DND-41 (cell line): ENCODE measurements around the gene ATAD2B.
"Not testable (repeated sequence)": the region's sequence is repeated elsewhere in the genome, so short reads cannot be mapped to it uniquely, and the experiment has no call there.

Experiments
- ATAC-seq: fragments of 200-7000 bp; cut with Tn5 transposase; 3 replicates; pipeline ENCODE4 v1.9.1; 2021; ENCODE audit warnings: low read depth; ENCODE audit not compliant: insufficient read depth
- DNase-seq: peaks from one replicate; pipeline ENCODE4 v3.0.0-alpha.2; 2020
- H2AFZ ChIP-seq: 2 replicates; pipeline ENCODE4 v1.6.0; 2012; ENCODE audit warnings: low read depth, low read length
- H3K27ac ChIP-seq: 2 replicates; pipeline ENCODE4 v1.5.1; 2012; ENCODE audit warnings: low read length, inconsistent platforms
- H3K27me3 ChIP-seq: fragments of 200-600 bp; sonication (generic); 2 replicates; pipeline ENCODE4 v1.6.0; 2012; ENCODE audit warnings: low read length, mild to moderate bottlenecking, inconsistent platforms; ENCODE audit not compliant: insufficient read depth, poor library complexity
- H3K36me3 ChIP-seq: 2 replicates; pipeline ENCODE4 v1.5.1; 2012; ENCODE audit warnings: low read length, inconsistent platforms; ENCODE audit not compliant: insufficient read depth
- H3K4me1 ChIP-seq: 2 replicates; pipeline ENCODE4 v1.5.1; 2012; ENCODE audit warnings: mild to moderate bottlenecking, low read length; ENCODE audit not compliant: insufficient read depth
- H3K4me2 ChIP-seq: 2 replicates; pipeline ENCODE4 v1.6.0; 2012; ENCODE audit warnings: mild to moderate bottlenecking, moderate library complexity, low read length, inconsistent platforms; ENCODE audit not compliant: insufficient read depth
- H3K4me3 ChIP-seq, 2 experiments: fragments of 200-600 bp in 1 of 2; shearing (Covaris generic) in 1 of 2; 2 replicates each; pipeline ENCODE4 v1.5.1; 2012 to 2016; ENCODE audit warnings: inconsistent platforms in 2 of 2, low read length in 2 of 2, mild to moderate bottlenecking in 2 of 2, low read depth in 1 of 2, moderate library complexity in 1 of 2
- H3K79me2 ChIP-seq: 2 replicates; pipeline ENCODE4 v1.6.0; 2012; ENCODE audit warnings: low read length, inconsistent platforms; ENCODE audit not compliant: insufficient read depth
- H3K9ac ChIP-seq: 2 replicates; pipeline ENCODE4 v1.6.0; 2012; ENCODE audit warnings: low read depth, mild to moderate bottlenecking, inconsistent platforms, low read length, moderate library complexity
- H3K9me3 ChIP-seq: 2 replicates; pipeline ENCODE4 v1.5.1; 2012; ENCODE audit warnings: low read length, moderate library complexity, mild to moderate bottlenecking, inconsistent platforms; ENCODE audit not compliant: insufficient read depth, severe bottlenecking
- H4K20me1 ChIP-seq: 2 replicates; pipeline ENCODE4 v1.6.0; 2012; ENCODE audit warnings: low read length; ENCODE audit not compliant: insufficient read depth
- CTCF ChIP-seq: IDR thresholded peaks from 2 replicates; pipeline ENCODE4 v1.5.1; 2012; ENCODE audit warnings: borderline replicate concordance, low read length, moderate library complexity, mild to moderate bottlenecking; ENCODE audit not compliant: poor library complexity, severe bottlenecking; ENCODE audit errors: extremely low read depth
- EZH2 ChIP-seq: IDR thresholded peaks from 3 replicates; pipeline ENCODE4 v1.6.1; 2012; ENCODE audit warnings: borderline replicate concordance, low read depth, mild to moderate bottlenecking, moderate library complexity, low read length, inconsistent platforms; ENCODE audit not compliant: severe bottlenecking

The ATAD2B gene

GRCh38 chr2:23782646-23783045 is 144.3 kb downstream of the ATAD2B start:
- TF ChIP-seq CTCF (no peak), EZH2 (no peak)
- peaks cover 44% of the 10 kb centered on the region; the same call in 1 of the 2 replicates for H3K36me3 ChIP-seq
- H3K27me3 ChIP-seq = no peaks in the 10 kb centered on the region
- no peak overlapping the region for H3K4me3 ChIP-seq
- H3K4me2 ChIP-seq = no peak overlapping the region
- H2AFZ ChIP-seq = no peak overlapping the region
- no peaks in the 10 kb centered on the region for H4K20me1 ChIP-seq
- H3K79me2 ChIP-seq = no peaks in the 10 kb centered on the region
- H3K9me3 ChIP-seq = no peaks in the 10 kb centered on the region
- DNase-seq (no peak), ATAC-seq (no peak)
- no peak overlapping the region for H3K9ac ChIP-seq
- no peak overlapping the region for H3K27ac ChIP-seq
- no peaks in the 10 kb centered on the region for H3K4me1 ChIP-seq

DNA sequence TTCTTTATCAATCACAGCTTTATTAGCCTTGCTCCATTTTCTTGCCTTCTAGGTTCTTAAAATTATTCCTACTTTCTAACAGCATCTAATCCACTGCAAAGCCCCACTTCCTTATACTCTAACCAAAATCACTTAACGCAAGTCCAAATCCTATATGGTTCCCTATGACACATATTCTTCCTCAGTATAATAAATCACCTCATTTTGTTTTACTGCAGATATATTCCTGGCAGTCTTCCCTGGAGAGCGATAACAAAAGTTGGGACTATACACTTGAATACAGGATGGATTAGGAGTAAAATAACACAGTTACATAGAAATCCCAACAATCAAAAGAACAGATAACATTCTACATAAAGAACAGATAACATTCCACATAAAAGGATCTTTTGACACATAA is 144.8 kb downstream of the ATAD2B start:
- H3K4me1 ChIP-seq = no peaks in the 10 kb centered on the region

GRCh38 chr2:23780465-23780864 is 146.5 kb downstream of the ATAD2B start:
- DNase-seq, H4K20me1 ChIP-seq, H3K4me3 ChIP-seq, ATAC-seq, H3K27me3 ChIP-seq, H2AFZ ChIP-seq, H3K79me2 ChIP-seq, H3K9me3 ChIP-seq, H3K27ac ChIP-seq, H3K4me1 ChIP-seq, H3K4me2 ChIP-seq, H3K9ac ChIP-seq: not testable (repeated sequence)
- H3K36me3 ChIP-seq = peaks cover 40% of the 10 kb centered on the region; the same call in 1 of the 2 replicates

More for the DNA sequence above, 144.8 kb downstream of the ATAD2B start:
- DNase-seq = no peak
- no peak for ATAC-seq
- Histone ChIP-seq H3K4me3 (no peak overlapping the region), H3K4me2 (no peak overlapping the region), H2AFZ (no peak overlapping the region), H3K9ac (no peak overlapping the region), H4K20me1 (no peaks in the 10 kb centered on the region), H3K79me2 (no peaks in the 10 kb centered on the region), H3K9me3 (no peaks in the 10 kb centered on the region), H3K36me3 (peaks cover 46% of the 10 kb centered on the region; the same call in 1 of the 2 replicates), H3K27me3 (no peaks in the 10 kb centered on the region), H3K27ac (no peak overlapping the region)
- TF ChIP-seq CTCF (no peak), EZH2 (no peak)

DNA sequence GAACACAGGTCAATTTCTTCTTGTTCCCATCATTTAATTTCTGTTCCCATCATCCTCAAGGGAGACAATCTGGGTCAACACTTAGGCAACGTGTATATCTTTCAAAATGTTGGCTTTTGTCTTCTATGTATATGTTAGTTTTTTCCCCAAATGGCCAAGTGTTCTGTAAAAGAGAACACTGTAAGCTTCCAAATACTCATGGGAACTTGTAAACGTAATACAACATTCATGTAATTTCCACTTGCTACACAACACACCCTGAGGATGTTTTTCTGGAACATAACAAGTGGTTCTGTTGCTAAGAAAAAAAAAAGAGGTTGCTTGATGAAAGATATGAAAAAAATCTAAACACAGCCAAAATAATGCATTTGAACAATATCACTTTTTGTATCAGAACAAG is 149.1 kb downstream of the ATAD2B start:
- no peaks in the 10 kb centered on the region for H4K20me1 ChIP-seq
- H3K9ac ChIP-seq = no peak overlapping the region
- no peaks in the 10 kb centered on the region for H3K79me2 ChIP-seq
- peaks cover 42% of the 10 kb centered on the region for H3K36me3 ChIP-seq
- H3K9me3 ChIP-seq = no peaks in the 10 kb centered on the region
- no peak for DNase-seq
- H3K4me1 ChIP-seq = no peaks in the 10 kb centered on the region
- no peak overlapping the region for H3K4me3 ChIP-seq
- ATAC-seq = no peak
- H3K27ac ChIP-seq = no peak overlapping the region
- TF ChIP-seq EZH2 (no peak), CTCF (no peak)
- no peaks in the 10 kb centered on the region for H3K27me3 ChIP-seq
- H3K4me2 ChIP-seq = no peak overlapping the region
- H2AFZ ChIP-seq = no peak overlapping the region
